Measurements from ENCODE around the gene DACT2.

GRCh38 chr6:168289571-168289962 is 30.0 kb downstream of the DACT2 start:
- no peak for TF ChIP-seq CTCF (IDR thresholded peaks at IDR 0.05)
- no peak for TF ChIP-seq POLR2A (IDR thresholded peaks at IDR 0.05)

Data from thyroid gland (tissue), 4 donors.